Esophagus muscularis mucosa (tissue), 3 donors: ENCODE data around the gene GUCY2D.

ENCODE experiments used
- POLR2A ChIP-seq: fragments of 450-650 bp; IDR thresholded peaks from one replicate; pipeline ENCODE4 v1.6.1; 2017; ENCODE audit warnings: antibody characterized with exemption, moderate library complexity, mild to moderate bottlenecking, low read depth
- POLR2AphosphoS5 ChIP-seq, 2 donors: sonication (generic); formaldehyde crosslinking; IDR thresholded peaks; one replicate each; pipeline ENCODE4 v1.6.1; 2017; ENCODE audit warnings: antibody characterized with exemption in 2 of 2
- TF ChIP-seq, protein P1 (sequence below), 3 experiments: fragments of 200-600 bp in 2 of 3; fragments of 450-650 bp in 1 of 3; sonication (generic) in 2 of 3; IDR thresholded peaks; one replicate each; pipeline ENCODE4 v1.5.1; 2017 to 2019; ENCODE audit warnings: antibody characterized with exemption in 3 of 3, mild to moderate bottlenecking in 2 of 3, moderate library complexity in 1 of 3

DNA sequence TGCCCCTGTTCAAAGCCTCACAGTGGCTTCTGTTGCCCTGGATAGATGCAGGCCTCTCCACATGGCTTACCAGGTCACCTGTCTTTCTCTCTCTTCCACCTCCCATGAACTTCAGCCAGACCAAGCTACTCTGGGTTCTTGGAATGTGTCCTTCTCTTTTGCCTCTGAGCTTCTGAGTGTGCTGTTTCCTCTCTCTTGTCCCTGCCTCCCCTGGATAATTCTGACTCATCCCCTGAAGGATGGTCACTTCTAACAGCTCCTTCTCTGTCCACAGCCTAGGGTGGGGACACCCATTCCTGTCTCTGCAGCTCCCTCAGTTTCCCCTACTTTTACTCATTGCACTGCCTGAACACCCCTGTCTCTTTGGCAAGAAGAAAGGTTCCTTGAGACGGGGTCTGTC is 2.9 kb downstream of the GUCY2D start:
- no peak for TF ChIP-seq POLR2A
- TF ChIP-seq, protein P1, sequence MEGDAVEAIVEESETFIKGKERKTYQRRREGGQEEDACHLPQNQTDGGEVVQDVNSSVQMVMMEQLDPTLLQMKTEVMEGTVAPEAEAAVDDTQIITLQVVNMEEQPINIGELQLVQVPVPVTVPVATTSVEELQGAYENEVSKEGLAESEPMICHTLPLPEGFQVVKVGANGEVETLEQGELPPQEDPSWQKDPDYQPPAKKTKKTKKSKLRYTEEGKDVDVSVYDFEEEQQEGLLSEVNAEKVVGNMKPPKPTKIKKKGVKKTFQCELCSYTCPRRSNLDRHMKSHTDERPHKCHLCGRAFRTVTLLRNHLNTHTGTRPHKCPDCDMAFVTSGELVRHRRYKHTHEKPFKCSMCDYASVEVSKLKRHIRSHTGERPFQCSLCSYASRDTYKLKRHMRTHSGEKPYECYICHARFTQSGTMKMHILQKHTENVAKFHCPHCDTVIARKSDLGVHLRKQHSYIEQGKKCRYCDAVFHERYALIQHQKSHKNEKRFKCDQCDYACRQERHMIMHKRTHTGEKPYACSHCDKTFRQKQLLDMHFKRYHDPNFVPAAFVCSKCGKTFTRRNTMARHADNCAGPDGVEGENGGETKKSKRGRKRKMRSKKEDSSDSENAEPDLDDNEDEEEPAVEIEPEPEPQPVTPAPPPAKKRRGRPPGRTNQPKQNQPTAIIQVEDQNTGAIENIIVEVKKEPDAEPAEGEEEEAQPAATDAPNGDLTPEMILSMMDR (IDR thresholded peaks at IDR 0.05) = no peak
- TF ChIP-seq POLR2AphosphoS5 (IDR thresholded peaks at IDR 0.05) = no peak
